K562 (cell line): ENCODE data around the gene LZTR1. TPM values are rescaled to one million over a fixed set of nuclear protein-coding genes. Genes with fewer than 3 reads are reported as not detected.

Experiments used
- ATAC-seq: fragments of 200-7000 bp; cut with Tn5 transposase; 3 replicates; pipeline ENCODE4 v1.9.1; 2020; ENCODE audit warnings: moderate library complexity
- BruUV-seq: library from RNA; stranded (reverse); fragments of 400-500 nt; replicated peaks from 2 replicates; lab custom pipeline; 2021; lab: Mats Ljungman, UMichigan
- CTCF ChIA-PET: fragments of 300-600 bp; formaldehyde crosslinking; extraction: SDS; loops from one replicate; lab custom pipeline; 2021; ENCODE audit warnings: low intra/inter-chr PET ratio; lab: Yijun Ruan, JAX
- POLR2A ChIA-PET: fragments of 300-600, 350-650 bp; sonication (Branson Sonifier 250); formaldehyde crosslinking; extraction: SDS; loops from one replicate; lab custom pipeline; 2021; ENCODE audit warnings: antibody characterized with exemption, inconsistent platforms; lab: Yijun Ruan, JAX
- DNase-seq, 4 experiments: peaks; one replicate each; pipeline versions ENCODE4 v3.0.0 to v3.0.0-alpha.2; 2011 to 2018; ENCODE audit warnings: low spot score in 3 of 4, mixed read lengths in 3 of 4; ENCODE audit errors: extremely low read depth in 1 of 4
- FAIRE-seq: peaks from 2 replicates; lab custom pipeline; 2011; peaks lifted over from hg19 to GRCh38; lab: Jason Lieb, UNC
- H2AFZ ChIP-seq: 2 replicates; pipeline ENCODE4 v1.6.0; 2011; ENCODE audit warnings: low read depth, low read length, control low read depth, inconsistent platforms
- H3K27ac ChIP-seq: fragments of 200-600 bp; 3 replicates; pipeline ENCODE4 v1.8.0; 2011; ENCODE audit warnings: low read depth, mild to moderate bottlenecking, control low read depth, inconsistent platforms, low read length, moderate library complexity, mixed read lengths; ENCODE audit errors: extremely low read depth
- H3K27me3 ChIP-seq, 2 experiments: fragments of 300-600 bp in 1 of 2; 2 replicates in 1 of 2; 3 replicates in 1 of 2; pipeline versions ENCODE4 v1.6.0 to v1.8.0; 2011; ENCODE audit warnings: inconsistent platforms in 2 of 2, low read length in 2 of 2, mild to moderate bottlenecking in 1 of 2, mixed read lengths in 1 of 2, moderate library complexity in 1 of 2; ENCODE audit not compliant: control insufficient read depth in 2 of 2, insufficient read depth in 2 of 2
- H3K36me3 ChIP-seq: fragments of 300-600 bp; 3 replicates; pipeline ENCODE4 v1.8.0; 2011; ENCODE audit warnings: mild to moderate bottlenecking, low read length, inconsistent platforms; ENCODE audit not compliant: control insufficient read depth, insufficient read depth
- H3K4me1 ChIP-seq, 2 experiments: fragments of 200-600 bp in 1 of 2; replicated peaks in 1 of 2; 2 replicates in 1 of 2; 3 replicates in 1 of 2; pipeline versions ENCODE4 v1.5.1 to v1.8.0; 2011; ENCODE audit warnings: inconsistent platforms in 2 of 2, low read length in 2 of 2, mild to moderate bottlenecking in 1 of 2, mixed read lengths in 1 of 2, moderate library complexity in 1 of 2; ENCODE audit not compliant: control insufficient read depth in 2 of 2, insufficient read depth in 2 of 2
- H3K4me2 ChIP-seq: 2 replicates; pipeline ENCODE4 v1.6.1; 2011; ENCODE audit warnings: low read length, control low read depth, inconsistent platforms, mixed read lengths; ENCODE audit not compliant: insufficient read depth
- H3K4me3 ChIP-seq: fragments of 200-600 bp; sonication (generic), shearing (Covaris generic); 2 replicates; pipeline ENCODE4 v1.5.1; 2016; ENCODE audit warnings: control low read depth, inconsistent platforms
- H3K79me2 ChIP-seq: fragments of 200-600 bp; 3 replicates; pipeline ENCODE4 v1.8.0; 2011; ENCODE audit warnings: low read length, inconsistent platforms; ENCODE audit not compliant: control insufficient read depth, insufficient read depth
- H3K9ac ChIP-seq, 2 experiments: 2 replicates each; pipeline versions ENCODE4 v1.6.0 to v1.6.1; 2011; ENCODE audit warnings: low read depth in 2 of 2, low read length in 2 of 2, control low read depth in 1 of 2, inconsistent platforms in 1 of 2, mild to moderate bottlenecking in 1 of 2, mixed read lengths in 1 of 2; ENCODE audit not compliant: insufficient read depth in 1 of 2
- H3K9me1 ChIP-seq: one replicate; pipeline ENCODE4 v1.6.0; 2011; ENCODE audit warnings: inconsistent platforms, mild to moderate bottlenecking, low read length, moderate library complexity; ENCODE audit not compliant: control insufficient read depth, insufficient read depth
- H3K9me3 ChIP-seq: replicated peaks from 2 replicates; pipeline ENCODE4 v1.5.1; 2011; ENCODE audit warnings: low read depth, low read length, inconsistent platforms; ENCODE audit not compliant: control insufficient read depth, insufficient read depth
- H4K20me1 ChIP-seq: replicated peaks from 2 replicates; pipeline ENCODE4 v1.6.1; 2011; ENCODE audit warnings: low read length, inconsistent platforms, mixed read lengths; ENCODE audit not compliant: control insufficient read depth, insufficient read depth
- CCAR2 ChIP-seq: fragments of 200-400 bp; formaldehyde crosslinking; IDR thresholded peaks from 2 replicates; pipeline ENCODE4 v1.6.1; 2017; ENCODE audit warnings: mild to moderate bottlenecking, low read depth, low read length
- CHCHD3 ChIP-seq: fragments of 250-450 bp; sonication (Bioruptor Pico); IDR thresholded peaks from 2 replicates; pipeline ENCODE4 v2.1.2; 2022; ENCODE audit warnings: mild to moderate bottlenecking
- CREB1 ChIP-seq, 2 experiments: sonication (generic) in 1 of 2; formaldehyde crosslinking in 1 of 2; IDR thresholded peaks; 2 replicates each; pipeline versions ENCODE4 v1.6.1 to v1.8.0; 2012 to 2022; ENCODE audit warnings: inconsistent platforms in 1 of 2, mild to moderate bottlenecking in 1 of 2, missing genetic modification reagents in 1 of 2, moderate library complexity in 1 of 2
- POLR2AphosphoS2 ChIP-seq: IDR thresholded peaks from 2 replicates; pipeline ENCODE4 v1.6.1; 2012; ENCODE audit warnings: low read length, improper control_type of control experiment
- SMARCA5 ChIP-seq: fragments of 450-650 bp; IDR thresholded peaks from 2 replicates; pipeline ENCODE4 v1.6.1; 2016
- SP2 ChIP-seq: IDR thresholded peaks from 2 replicates; pipeline ENCODE4 v1.6.1; 2011; ENCODE audit warnings: mild to moderate bottlenecking, low read depth, low read length, moderate library complexity; ENCODE audit not compliant: poor library complexity, severe bottlenecking; ENCODE audit errors: extremely low read depth
- XRCC3 ChIP-seq: fragments of 450-650 bp; IDR thresholded peaks from 2 replicates; pipeline ENCODE4 v1.6.1; 2017; ENCODE audit warnings: mild to moderate bottlenecking, moderate library complexity
- ZBTB8A ChIP-seq: fragments of 450-650 bp; IDR thresholded peaks from 2 replicates; pipeline ENCODE4 v1.6.1; 2018; ENCODE audit warnings: mild to moderate bottlenecking, moderate library complexity; ENCODE audit not compliant: partially characterized antibody
- ZNF253 ChIP-seq: fragments of 250-450 bp; sonication (Bioruptor Pico); conservative IDR thresholded peaks from 2 replicates; pipeline ENCODE4 v1.6.1; 2021; ENCODE audit warnings: mild to moderate bottlenecking
- WGBS: fragments of 100-300 bp; shearing (Covaris generic); methylation state at CpG from one replicate; pipeline ENCODE4 v1.1.6; 2016; ENCODE audit warnings: low coverage, mixed read lengths; ENCODE audit not compliant: insufficient coverage; ENCODE audit errors: missing lambda C conversion rate; 5-methylcytosine and 5-hydroxymethylcytosine counted together
- in situ Hi-C: fragments of 300-500 bp; cut with MboI; formaldehyde crosslinking; loops from 4 replicates; pipeline ENCODE4 v1.15.0; 2018; ENCODE audit warnings: inconsistent platforms, mixed read lengths
- intact Hi-C: fragments of 100-400 bp; cut with micrococcal nuclease; formaldehyde crosslinking; loops from 2 replicates; pipeline ENCODE4 v1.14.2; 2022
- polyA plus RNA-seq, 8 experiments: library from polyadenylated mRNA; depleted of rRNA in 4 of 8; stranded (reverse) in 5 of 8; unstranded in 3 of 8; fragments of >200 nt; fragmentation: Nextera tagmentation in 2 of 8; fragmentation: Illumina TruSeq in 1 of 8; extraction: Ambion mirVana in 2 of 8; extraction: Trizol in 1 of 8; gene quantifications; 2 replicates each; pipeline versions ENCODE4 v1.2.1 to v1.2.3, GENCODE V29; 2011 to 2014; ENCODE audit warnings: inconsistent platforms in 1 of 8, missing spikeins in 1 of 8
- total RNA-seq, 7 experiments: library from RNA; depleted of rRNA in 6 of 7; stranded (reverse); fragments of >200 nt in 6 of 7; fragmentation: Illumina TruSeq in 2 of 7; extraction: Trizol in 2 of 7; gene quantifications; 2 replicates each; pipeline versions ENCODE4 v1.2.1 to v1.2.3, GENCODE V29; 2011 to 2021; ENCODE audit warnings: low replicate concordance in 1 of 7
- TF ChIP-seq, protein P1 (sequence below): fragments of 150-350 bp; IDR thresholded peaks from 2 replicates; pipeline ENCODE4 v1.6.1; 2014; ENCODE audit warnings: low read depth, mild to moderate bottlenecking, low read length, borderline replicate concordance
- TF ChIP-seq, protein P2 (sequence below), 2 experiments: fragments of 450-650 bp; formaldehyde crosslinking in 1 of 2; IDR thresholded peaks; 2 replicates each; pipeline versions ENCODE4 v1.4.0 to v1.6.1; 2014 to 2020; ENCODE audit warnings: mild to moderate bottlenecking in 2 of 2, borderline replicate concordance in 1 of 2, low read depth in 1 of 2

LZTR1 gene
- total and polyA plus RNA-seq, 9 of the 15 experiments (the other 6 are each of a cell fraction or from before 2014, with no cell fraction given) = 2.2 to 135 (median 63.0) TPM

DNA sequence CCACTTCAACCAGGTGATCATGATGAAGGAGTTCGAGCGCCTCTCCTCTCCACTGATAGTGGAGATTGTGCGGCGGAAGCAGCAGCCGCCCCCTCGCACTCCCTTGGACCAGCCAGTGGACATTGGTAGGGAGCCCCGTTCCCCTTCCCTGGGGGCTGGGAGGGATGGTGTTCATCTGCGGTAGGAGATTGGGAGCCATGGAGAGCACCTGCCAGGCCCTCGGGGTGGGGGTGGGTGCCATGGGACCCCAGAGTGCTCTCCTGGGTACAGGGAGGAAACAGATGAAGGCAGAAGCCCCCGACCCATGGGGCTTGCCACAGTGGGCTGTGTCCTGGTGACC is 12.8 kb downstream of the LZTR1 start:
- no TSS peak for BruUV-seq
- DNase-seq (no peak), FAIRE-seq (no peak), ATAC-seq (no peak)
- CTCF ChIA-PET = interaction anchor here (0.5 kb wide), 1 partner anchor 868 kb away, joined by 3 read pairs; no protein-coding TSS in a partner anchor
- POLR2A ChIA-PET = interaction anchor here (0.7 to 17.9 kb wide), 5 partner anchors 10 to 1895 kb away, joined by 3 to 451 read pairs (median 4); partner anchors contain the start of genes AIFM3, LZTR1 and P2RX6
- in situ Hi-C loops (no loop called here), intact Hi-C loops (no loop called here)
- WGBS = 82% methylated on average over 10 of the region's 10 CpGs
- Histone ChIP-seq H3K4me1 (peaks cover under 1 to 80% of the 10 kb centered on the region in 2 experiments; a peak in 3 of 5 replicates), H3K79me2 (peaks cover 9% of the 10 kb centered on the region), H3K4me2 (no peak overlapping the region), H3K4me3 (no peak overlapping the region), H3K27ac (no peak overlapping the region), H3K36me3 (peaks cover 99% of the 10 kb centered on the region), H3K9me1 (peaks cover 7% of the 10 kb centered on the region), H3K27me3 (no peaks in the 10 kb centered on the region), H3K9me3 (no peaks in the 10 kb centered on the region), H3K9ac (peak overlapping the region in 1 of 2 experiments; percentile 50; a peak in 1 of 4 replicates), H4K20me1 (peaks cover 38% of the 10 kb centered on the region; the same call in 1 of the 2 replicates), H2AFZ (no peak overlapping the region)
- TF ChIP-seq SP2 (peak; percentile 10), XRCC3 (no peak), ZBTB8A (no peak), CREB1 (IDR thresholded peaks at IDR 0.05) (no peak), CREB1 (CRISPR knock-in tag; IDR thresholded peaks at IDR 0.05) (no peak), SMARCA5 (no peak), POLR2AphosphoS2 (0 out of 2 replicates have a peak, but pooled peaks have one; percentile 18), CHCHD3 (CRISPR knock-in tag) (0 out of 2 replicates have a peak, but pooled peaks have one; percentile 36), ZNF253 (CRISPR knock-in tag) (no peak), CCAR2 (no peak)
- TF ChIP-seq, protein P1, sequence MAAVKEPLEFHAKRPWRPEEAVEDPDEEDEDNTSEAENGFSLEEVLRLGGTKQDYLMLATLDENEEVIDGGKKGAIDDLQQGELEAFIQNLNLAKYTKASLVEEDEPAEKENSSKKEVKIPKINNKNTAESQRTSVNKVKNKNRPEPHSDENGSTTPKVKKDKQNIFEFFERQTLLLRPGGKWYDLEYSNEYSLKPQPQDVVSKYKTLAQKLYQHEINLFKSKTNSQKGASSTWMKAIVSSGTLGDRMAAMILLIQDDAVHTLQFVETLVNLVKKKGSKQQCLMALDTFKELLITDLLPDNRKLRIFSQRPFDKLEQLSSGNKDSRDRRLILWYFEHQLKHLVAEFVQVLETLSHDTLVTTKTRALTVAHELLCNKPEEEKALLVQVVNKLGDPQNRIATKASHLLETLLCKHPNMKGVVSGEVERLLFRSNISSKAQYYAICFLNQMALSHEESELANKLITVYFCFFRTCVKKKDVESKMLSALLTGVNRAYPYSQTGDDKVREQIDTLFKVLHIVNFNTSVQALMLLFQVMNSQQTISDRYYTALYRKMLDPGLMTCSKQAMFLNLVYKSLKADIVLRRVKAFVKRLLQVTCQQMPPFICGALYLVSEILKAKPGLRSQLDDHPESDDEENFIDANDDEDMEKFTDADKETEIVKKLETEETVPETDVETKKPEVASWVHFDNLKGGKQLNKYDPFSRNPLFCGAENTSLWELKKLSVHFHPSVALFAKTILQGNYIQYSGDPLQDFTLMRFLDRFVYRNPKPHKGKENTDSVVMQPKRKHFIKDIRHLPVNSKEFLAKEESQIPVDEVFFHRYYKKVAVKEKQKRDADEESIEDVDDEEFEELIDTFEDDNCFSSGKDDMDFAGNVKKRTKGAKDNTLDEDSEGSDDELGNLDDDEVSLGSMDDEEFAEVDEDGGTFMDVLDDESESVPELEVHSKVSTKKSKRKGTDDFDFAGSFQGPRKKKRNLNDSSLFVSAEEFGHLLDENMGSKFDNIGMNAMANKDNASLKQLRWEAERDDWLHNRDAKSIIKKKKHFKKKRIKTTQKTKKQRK = no peak
- TF ChIP-seq, protein P2, sequence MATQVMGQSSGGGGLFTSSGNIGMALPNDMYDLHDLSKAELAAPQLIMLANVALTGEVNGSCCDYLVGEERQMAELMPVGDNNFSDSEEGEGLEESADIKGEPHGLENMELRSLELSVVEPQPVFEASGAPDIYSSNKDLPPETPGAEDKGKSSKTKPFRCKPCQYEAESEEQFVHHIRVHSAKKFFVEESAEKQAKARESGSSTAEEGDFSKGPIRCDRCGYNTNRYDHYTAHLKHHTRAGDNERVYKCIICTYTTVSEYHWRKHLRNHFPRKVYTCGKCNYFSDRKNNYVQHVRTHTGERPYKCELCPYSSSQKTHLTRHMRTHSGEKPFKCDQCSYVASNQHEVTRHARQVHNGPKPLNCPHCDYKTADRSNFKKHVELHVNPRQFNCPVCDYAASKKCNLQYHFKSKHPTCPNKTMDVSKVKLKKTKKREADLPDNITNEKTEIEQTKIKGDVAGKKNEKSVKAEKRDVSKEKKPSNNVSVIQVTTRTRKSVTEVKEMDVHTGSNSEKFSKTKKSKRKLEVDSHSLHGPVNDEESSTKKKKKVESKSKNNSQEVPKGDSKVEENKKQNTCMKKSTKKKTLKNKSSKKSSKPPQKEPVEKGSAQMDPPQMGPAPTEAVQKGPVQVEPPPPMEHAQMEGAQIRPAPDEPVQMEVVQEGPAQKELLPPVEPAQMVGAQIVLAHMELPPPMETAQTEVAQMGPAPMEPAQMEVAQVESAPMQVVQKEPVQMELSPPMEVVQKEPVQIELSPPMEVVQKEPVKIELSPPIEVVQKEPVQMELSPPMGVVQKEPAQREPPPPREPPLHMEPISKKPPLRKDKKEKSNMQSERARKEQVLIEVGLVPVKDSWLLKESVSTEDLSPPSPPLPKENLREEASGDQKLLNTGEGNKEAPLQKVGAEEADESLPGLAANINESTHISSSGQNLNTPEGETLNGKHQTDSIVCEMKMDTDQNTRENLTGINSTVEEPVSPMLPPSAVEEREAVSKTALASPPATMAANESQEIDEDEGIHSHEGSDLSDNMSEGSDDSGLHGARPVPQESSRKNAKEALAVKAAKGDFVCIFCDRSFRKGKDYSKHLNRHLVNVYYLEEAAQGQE (IDR thresholded peaks at IDR 0.05; ENCODE audit: borderline replicate concordance) = no peak
- TF ChIP-seq, protein P2 (CRISPR knock-in tag; IDR thresholded peaks at IDR 0.05; ENCODE audit: low read depth) = peak; percentile 11; the same call in 1 of the 2 replicates
